Activated effector memory CD4-positive, alpha-beta T cell treated with anti-CD3 and anti-CD28 coated beads, Interleukin-2, amount 50 U/mL, for 16 hours (primary cell): ENCODE measurements around the gene ZNF48.

Experiments used
- DNase-seq: peaks from one replicate; pipeline ENCODE4 v3.0.0-alpha.2; 2020

Gene ZNF48

DNA sequence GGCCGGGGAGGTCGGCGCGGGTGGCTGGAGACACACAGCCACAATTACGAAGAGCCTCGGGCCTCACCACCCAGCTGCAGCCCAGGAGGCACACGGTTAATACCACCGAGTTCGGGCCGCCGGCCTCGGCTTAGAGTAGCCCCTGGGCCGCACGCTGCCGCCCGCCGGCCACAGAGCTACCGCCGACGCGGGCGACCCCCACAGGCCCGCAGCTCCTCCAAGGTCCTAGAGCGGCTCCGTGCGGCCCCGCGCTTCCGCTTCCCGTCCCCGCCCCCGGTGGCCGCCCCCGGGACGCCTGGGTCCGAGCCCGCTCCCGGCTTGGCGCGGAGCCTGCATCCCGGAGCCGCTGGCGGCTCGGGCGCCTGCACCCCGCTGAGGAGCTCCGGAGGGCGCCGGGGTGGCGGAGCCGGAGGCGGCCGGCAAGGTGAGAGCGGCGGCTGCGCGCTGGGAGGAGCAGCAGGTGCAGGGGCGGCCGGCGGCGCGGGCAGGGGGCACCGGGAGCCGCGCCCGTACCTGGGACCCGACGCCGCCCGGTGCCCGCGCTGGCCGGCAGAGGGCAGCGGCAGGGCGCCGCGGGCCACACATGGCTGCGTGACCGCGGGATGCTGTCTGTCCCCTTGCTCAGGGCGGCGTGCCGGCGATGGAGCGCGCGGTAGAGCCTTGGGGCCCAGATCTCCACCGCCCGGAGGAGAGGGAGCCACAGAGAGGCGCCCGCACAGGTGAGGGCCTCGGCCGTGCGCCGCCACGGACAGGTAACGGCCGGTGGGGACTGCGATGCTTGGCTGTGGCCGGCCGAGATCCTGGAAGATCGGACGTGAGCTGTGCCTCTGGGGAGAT, at the start of gene ZNF48:
Gene ZNF48, plus strand, starts transcription at position 266 of the 837 bp plus-strand sequence. Its CDS starts 375 bp downstream, at position 641.
- peak; percentile 84 for DNase-seq

DNA sequence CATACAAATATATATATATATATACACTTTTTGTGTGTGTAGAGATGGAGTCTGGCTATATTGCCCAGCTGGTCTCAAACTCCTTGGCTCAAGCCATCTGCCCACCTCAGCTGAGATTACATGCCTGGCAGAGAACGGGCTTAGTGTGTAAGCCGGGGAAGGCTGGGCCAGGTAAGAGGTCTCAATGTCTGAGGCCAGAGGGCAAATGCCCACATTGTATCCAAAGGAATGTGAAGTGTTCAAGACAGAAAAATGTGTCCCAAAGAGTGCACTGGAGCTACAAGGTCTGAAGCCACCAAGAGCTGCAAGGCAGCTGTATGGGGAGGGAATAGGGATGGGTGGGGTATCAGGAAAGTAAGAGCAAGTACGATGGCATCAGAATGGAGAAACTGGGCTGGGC, 48.9 kb upstream of the ZNF48 start:
- no peak for DNase-seq

DNA sequence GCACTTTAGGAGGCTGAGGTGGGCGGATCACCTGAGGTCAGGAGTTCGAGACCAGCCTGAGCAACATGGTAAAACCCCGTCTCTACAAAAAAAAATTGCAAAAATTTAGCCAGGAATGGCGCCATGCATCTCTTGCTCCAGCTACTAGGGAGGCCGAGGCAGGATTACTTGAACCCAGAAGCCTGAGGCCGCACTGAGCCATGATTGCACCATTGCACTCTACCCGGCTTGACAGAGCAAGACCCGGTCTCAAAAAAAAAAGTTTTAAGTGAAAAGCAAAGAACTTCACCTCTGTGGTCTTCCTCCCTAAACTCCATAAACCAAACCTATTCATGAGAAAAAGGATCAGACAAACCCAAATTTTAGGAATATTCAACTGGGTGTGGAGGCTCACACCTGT, 47.1 kb upstream of the ZNF48 start:
- no peak for DNase-seq

DNA sequence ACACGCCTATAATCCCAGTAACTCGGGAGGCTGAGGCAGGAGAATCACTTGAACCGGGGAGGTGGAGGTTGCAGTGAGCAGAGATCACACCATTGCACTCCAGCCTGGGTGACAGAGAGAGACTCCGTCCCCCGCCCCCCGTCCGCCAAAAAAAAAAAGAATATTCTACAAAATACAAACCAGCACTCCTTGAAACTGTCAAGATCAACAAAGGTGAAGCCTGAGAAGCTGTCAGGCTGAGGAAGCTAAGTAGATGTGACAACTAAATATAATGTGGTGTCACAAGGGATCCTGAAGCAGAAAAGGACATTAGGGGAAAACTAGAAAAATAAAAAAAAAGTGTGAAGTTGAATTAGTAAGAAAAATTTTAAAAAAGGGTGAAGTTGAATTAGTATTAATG, 46.3 kb upstream of the ZNF48 start:
- DNase-seq, result no peak

DNA sequence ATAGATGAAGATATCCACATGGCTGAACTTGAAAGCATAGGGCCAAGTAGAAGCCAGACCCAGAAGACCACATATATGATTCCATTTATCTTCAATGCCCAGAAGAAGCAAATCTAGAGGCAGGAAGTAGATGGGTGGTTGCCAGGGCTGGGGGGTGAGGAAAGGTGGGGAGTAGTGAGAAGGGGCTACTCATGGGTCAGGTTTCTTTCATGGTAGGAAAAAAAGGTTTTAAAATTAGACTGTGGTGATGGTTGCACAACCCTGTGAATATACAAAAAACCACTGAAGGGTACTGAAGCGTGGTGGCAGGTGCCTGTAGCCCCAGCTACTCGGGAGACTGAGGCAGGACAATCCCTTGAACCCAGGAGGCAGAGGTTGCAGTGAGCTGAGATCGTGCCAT, 45.5 kb upstream of the ZNF48 start:
- no peak for DNase-seq

DNA sequence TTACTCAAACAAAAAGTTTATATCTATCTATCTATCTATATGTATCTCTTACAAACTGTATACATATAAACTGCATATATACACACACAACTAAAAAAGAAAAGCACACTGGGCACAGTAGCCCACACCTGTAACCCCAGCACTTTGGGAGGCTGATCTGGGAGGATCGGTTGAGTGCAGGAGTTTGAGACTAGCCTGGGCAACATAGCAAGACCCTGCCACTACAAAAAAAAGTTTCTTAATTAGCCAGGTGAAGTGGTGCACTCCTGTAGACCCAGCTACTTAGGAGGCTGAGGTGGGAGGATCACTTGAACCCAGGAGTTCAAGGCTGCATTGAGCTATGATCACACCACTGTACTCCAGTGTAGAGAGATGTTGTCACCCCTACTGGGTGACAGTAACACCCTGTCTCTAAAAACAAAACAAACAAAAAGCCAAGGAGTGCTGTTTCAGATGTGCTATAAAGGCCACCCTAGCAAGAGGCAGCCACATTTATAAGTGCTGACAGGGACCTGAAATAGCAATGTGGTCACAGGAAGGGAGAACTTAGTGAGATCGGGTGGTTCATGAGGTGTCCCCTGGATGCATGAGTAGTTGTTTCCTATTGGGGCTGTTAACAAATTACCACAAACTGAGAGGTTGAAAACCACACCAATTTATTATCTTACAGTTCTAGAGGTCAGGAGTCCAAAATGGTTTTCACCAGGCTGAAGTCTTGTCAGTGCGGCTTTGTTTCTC, 44.9 kb upstream of the ZNF48 start:
- DNase-seq, result peak; percentile 31

DNA sequence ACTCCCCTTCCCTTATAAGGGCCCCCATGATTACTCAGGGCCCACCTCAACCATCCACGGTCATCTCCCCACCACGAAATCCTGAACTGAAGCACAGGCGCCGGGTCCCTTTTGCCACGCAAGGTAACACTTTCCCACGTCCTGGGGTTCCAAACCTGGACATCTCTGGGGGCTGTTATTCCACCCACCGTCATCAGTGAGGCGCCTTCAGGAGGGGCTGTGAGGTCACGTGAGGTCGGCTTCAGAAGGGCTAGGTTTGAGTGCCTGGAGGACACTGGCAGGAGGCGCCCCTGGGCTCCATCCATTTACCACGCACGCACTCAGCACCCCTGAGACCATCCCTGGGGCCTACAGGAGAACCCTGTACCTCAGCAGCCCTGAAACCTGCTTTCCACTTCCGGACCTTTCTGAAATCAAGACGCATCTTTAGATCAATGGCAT, 44.2 kb upstream of the ZNF48 start:
- DNase-seq, result peak; percentile 58

DNA sequence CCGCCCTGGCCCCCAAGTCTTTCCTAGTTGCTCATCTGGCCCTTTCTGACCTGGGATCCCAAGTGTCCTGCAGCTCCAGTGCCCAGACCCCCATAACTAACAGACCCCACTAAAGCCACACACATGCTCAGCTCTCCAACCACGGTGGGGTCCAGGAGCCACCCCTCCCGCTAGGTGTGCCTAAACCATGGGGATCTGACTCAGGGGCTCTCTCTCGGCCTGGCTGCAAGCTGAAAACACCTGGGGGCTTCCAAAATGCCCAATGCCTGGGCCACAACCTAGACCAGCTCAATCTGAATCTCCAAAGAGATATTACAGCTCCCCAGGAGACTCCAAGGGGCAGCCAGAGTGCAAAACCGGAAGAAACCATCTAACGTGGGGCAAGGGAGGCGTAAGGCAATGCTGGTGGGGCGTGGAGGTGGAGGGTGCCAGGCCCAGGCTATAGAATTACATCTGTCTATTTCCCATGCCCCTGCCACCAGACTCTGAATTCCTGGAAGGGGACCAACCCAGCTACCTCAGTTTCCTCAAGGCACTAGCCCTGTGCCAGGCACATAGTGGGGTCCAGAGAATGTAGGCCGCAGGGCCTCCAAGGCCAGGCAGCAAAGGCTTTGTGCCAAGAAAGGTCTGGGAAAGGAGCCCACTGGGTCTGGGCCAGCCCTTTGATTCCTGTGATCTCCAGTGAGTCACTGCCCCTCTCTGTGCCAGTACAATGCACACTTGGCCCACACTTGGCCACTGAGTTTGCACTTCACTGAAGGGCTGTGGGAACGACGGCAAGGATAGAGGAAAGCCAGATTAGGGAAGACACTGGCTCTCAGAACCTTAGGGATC, 43.4 kb upstream of the ZNF48 start:
- DNase-seq, result peak; percentile 57

DNA sequence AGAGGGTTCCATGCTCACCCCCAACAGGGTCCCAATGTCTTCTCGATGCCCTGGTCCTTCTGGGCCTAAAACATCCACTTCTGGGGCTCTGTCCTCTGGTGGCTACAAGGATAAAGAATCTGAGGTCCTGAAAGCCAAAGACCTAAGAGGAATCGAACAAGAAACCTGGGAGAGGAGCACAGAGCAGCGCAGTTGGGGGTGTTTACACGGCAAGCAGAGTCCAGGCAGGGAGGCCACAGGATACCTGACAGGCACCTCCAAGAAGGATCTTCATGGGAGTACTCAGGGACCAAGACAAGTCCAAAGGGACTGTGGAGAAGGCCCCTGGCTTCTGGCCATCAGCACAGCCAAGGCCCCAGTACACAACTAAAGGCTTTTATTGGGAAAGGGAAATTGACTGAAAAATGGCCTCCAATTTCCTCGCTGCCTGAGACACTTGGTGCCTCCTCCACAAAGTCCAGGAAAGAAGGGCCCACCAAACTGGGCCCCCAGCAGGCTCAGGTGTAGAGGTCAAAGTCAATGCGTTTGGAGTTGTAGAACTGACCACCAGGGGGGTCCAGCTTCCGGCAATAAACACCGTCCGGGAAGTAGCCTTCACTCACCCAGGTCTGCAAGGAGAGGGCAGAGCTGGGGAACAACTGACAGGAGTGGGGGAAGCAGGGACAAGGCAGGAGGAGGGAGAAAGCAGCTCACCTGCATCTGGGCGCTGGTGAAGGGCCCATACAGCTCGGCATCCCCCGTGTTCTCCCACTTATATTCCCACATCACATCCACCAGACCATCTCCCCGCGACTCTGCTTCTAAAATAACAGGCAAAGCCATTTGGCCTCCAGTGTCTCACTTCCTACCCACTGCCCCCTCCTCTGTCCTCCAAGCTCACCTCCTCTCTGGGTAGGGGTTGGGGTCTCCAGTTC, 42.5 kb upstream of the ZNF48 start:
- DNase-seq, result peak; percentile 47

DNA sequence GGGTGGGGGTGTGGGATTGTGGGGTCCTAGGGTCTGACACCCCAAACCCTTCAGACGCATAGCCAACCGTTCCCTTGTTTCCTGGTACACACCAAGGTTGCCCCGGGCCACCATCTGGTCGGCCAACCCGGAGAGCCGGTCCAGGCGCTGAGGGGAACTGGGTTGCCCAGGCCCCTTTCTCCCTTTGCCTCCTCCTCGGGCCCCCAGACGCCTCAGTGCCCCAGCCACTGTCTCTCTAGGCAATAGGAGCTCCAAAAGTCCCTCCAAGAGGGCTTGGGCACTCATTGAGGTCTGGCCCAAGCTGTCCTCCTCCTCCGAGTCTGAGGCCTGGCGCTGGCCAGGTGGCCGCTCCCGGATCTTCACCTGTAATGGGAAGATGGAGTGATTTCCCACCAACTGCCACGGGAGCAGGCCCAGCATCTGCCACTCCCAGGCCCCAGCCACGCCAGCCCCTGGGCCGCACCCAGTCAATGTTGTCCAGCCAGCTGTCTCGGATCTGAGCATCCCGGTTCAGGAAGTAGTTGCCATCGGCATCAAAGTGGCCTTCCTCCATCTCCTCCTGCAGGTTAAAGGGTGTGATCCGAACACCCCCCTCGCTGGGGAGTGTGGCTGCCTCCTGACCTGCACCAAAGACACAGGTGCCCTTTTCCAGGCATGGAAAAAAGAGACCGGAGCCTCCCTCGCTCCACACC, 41.6 kb upstream of the ZNF48 start:
- DNase-seq, result peak; percentile 61

DNA sequence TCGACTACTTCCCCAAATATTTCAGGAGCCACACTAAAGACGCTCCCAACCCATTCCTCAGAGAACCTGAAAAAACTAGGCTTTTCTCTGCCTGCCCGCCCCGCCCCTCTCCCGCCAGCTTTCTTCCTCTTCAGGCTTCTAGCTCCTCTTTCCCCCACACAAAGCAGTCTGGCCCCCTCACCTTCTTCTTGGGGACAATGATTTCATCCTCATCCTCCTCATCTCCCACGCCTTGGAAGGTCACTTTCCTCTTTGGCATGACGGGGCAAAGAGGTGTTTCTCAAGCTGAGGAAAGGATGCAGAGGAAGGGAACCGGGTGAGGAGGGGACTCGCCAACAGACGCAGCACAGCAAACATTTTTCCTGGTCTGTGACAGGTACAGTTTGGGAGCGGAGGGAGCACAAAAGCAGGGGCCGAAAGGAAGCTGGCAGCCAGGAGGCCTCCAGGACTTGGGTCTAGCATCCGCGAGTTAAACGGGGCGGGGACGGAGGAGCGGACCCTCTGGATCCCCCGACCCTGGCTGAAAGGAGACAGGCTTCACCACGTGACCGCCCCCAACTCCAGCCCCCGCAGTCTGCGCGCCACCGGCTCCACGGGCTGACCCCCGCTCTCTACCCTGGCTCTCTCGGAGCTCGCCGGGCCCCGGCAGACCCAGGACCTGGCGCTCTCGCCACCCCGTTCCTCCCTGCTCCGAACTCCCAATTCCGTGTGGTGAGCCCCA, 40.6 kb upstream of the ZNF48 start:
- peak; percentile 64 for DNase-seq

DNA sequence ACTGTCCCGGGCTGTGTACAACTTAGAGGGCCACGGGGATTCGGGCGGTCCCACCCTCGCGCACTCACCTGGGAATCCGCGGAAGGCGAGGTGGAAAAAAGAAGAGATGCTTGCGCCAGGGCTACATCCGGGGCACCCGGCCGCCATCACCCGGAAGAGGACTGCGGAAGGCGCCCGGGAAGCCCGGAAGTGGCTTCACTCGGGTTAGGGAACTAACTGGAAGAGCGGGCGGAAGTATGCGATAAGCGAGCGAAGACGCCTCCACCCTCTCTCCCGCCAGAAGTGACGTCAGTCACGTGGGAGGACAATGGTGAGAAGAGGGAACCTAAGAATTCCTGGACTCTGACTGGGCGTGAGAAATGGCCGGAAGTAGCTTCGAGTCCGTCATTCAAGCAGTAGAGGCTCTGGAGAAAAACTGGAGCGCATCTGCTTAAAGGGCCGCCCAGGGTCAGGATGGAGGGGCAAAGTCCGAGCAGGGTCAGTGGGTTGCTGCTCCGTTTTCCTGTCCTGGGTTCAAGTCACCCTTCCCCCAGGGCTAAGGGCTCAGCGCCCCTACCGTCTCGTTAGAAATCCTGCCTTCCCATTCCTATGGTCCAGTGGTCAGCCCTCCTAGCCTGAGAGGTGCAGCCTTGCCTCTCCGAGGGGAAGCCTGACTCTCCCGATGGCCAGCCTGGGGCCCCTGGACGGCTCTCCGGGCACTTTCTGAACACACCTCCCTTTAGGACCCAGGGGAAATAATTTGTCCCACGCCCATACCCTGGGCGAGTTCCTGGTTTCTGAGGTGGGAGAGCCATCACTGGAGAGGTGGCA, 39.9 kb upstream of the ZNF48 start, which contains the start of gene CD2BP2:
Gene CD2BP2, minus strand, starts transcription at position 165 of the 810 bp plus-strand sequence. CDS start 627 bp downstream, outside the sequence.
- peak; percentile 95 for DNase-seq

DNA sequence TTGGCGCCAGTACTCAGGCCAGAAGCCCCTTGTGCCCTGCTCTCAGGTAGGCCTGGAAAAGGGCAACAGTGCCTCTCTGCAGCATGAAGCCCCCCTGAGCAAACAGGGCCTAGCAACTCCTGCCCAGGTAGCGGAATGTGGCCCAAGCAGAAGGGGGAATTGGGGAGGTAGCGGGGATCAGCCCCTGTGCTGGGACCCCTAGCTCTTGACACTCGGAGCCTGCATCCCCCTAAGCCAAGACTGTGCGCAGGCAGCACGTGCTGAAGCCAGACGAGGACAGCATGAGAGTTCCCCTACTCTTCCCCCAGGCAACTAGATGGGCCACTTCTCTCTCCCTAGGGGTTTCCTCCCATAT, 39.3 kb upstream of the ZNF48 start:
- DNase-seq, result no peak

DNA sequence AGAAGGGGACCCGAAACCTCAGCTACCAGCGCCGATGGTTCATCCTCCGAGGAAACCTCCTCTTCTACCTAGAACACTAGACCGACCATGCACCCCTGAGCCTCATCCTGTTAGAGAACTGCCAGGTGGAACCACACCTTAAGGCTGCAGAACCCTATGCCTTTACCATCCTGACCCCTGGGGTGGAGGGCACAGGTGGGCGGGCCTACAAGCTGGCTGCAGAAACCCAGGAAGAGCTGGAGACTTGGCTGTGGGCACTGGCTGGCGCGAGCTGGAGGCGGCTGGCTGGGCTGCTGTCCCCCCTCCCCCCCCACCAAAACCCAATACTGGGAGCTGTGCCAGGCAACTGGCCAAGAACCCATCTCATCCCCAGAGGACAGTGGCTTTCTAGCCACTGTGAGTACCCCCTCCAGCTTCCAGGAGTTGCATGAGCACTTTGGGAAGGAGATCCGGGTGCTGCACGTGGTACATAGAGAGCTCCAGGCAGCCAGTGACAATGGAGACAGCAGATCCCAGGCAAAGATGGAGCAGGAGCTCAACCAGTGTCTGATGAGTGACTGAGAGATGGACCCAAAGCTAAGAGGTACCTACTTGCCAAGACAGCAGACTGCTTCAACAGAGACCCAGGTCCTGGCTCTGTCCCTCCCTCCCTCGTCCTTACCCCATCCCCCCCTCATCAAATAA, 38.7 kb upstream of the ZNF48 start:
- no peak for DNase-seq

DNA sequence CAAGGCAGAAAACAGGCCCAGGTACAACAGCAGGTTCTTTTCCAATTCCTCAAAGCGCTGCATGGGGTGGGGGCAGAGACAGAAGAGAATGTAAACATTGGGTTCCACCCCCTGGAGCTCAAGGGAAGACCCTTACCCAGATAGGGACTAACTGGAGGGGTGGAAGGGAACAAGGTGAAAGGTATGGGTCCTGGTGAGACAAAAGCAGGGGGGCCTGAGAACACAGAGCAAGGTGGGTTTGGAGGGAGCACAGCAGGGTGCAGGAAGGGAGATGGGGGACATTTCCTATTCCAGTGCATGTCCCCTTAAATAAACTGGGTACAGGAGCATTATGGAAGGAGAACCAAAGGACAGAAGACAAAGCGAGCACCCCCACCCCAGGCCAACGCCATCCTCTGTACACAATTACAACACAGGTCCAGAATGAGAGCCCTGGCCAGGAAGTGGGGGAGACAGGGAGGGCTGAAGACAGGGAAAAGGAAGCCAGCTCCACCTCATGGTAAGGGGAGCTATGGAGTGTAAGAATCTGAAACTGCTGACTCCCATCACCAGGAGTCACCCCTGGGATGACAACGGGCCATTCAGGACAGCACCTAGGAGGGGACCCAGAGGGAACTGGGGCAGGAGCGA, 38.0 kb upstream of the ZNF48 start:
- DNase-seq, result no peak

DNA sequence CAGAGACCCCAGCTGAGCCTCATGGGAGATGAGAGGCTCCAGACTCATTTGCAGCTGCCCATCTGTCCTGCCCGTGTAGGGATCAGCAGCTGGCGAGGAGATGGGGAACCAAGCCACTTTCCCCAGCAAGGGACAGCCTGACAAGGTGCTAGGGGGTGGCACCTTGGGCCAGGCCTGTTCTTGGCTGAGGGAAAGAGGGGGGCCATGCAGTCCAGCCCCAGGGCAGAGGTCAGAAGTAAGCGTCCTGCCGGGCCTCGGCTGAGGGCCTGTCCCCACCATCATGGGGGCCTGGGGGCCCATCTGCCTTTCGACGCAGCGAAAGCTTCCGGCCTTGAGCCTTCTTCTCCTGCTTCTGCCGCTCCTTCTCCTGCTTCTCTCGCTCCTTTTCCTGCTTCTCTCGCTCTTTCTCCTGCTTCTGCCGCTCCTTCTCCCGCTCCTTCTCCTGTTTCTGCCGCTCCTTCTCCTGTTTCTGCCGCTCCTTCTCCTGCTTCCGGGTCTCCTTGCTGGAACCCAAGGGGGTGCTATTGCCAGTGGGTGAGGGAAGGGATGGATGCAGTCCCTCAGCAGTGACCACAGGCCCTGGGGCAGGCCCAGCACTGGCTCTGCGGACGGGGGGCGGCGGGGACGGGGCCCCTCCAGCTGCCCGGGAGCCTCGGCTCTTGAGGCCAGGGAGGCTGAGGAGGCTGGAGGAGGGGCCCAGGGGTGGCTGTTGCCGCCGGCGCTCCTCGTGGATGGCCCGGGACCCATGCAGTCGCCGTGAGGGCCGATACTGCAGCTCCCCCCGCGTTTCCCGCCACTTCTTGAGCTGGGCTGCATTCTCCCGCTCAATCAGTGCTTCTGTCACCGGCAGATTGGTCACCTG, 37.3 kb upstream of the ZNF48 start:
- DNase-seq, result no peak

DNA sequence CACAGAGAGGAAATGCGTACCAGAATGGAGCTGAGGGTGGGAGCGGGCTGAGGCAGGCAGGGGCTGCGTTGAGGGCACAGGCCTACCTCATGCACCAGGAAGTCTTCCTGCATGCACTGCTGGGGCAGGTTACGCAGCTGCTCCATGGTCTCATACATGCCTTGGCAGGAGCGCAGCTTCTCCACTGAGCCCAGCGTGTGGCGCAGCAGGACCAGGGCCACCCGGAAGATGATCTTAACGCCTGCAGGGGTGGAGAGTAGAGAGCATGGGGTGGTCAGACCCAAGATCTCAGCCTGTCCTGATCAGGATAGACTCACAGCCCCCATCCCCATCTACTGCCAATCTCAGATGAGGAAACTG, 36.7 kb upstream of the ZNF48 start:
- no peak for DNase-seq
